GM19328 (cell line): ENCODE results near the gene UGDH.

Experiments
- ATAC-seq: cut with Tn5 transposase; IDR thresholded peaks from one replicate; pipeline ENCODE4 v1.9.1; 2021; ENCODE audit warnings: mild to moderate bottlenecking, moderate library complexity; ENCODE audit not compliant: unreplicated experiment

The UGDH gene

DNA sequence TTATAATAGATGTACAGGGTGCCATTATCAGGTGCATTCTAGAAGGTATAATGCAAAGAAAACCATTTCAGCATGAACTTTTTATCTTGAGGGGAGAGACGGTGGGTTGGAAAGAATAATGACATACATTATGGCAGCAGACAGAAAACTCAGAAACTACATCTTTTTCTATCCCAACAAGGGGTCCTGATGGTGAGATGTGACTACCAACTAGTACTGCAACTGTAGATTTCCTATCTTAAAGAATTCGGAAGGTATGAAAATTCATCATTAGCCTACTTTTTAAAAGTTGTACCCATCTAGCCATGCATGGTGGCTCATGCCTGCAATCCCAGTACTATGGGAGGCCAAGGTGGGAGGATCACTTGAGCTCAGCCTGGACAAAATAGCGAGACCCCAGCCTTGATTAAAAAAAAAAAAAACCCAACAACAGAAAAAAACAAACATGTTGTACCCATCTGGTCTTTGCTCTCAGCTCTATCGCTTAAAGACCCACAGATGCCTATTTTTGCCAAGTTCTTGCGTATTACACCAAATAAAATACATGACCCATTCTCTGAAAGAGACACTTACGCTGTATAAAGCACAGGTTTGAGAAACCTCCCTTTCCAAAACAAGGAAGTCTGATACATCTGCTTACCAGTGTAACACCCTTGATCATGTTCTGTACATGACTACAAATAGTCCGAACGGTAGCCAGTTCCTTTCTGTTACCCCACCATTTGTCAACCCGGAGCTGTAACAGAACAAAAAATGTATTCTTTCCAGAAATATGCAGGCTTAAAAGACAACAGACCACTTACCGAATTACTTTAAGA, 70.1 kb downstream of the UGDH start:
- no peak for ATAC-seq

DNA sequence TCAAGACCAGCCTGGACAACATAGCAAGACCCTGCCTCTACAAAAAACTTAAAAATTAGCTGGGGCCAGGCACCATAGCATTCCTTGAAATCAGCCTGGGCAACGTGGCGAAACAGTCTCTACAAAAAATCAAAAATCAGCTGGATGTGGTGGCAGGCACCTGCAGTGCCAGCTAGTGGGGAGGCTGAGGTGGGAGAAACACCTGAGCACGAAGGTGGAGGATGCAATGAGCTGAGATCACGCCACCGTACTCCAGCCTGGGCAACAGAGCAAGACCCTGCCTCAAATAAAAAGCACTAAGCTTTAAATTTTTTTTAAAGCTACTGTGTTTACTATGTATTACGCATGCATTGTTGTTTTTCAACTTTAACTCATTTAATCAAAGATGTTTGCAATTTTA, 71.8 kb downstream of the UGDH start:
- no peak for ATAC-seq

GRCh38 chr4:39453738-39454137, 73.5 kb downstream of the UGDH start:
- ATAC-seq, result no peak

DNA sequence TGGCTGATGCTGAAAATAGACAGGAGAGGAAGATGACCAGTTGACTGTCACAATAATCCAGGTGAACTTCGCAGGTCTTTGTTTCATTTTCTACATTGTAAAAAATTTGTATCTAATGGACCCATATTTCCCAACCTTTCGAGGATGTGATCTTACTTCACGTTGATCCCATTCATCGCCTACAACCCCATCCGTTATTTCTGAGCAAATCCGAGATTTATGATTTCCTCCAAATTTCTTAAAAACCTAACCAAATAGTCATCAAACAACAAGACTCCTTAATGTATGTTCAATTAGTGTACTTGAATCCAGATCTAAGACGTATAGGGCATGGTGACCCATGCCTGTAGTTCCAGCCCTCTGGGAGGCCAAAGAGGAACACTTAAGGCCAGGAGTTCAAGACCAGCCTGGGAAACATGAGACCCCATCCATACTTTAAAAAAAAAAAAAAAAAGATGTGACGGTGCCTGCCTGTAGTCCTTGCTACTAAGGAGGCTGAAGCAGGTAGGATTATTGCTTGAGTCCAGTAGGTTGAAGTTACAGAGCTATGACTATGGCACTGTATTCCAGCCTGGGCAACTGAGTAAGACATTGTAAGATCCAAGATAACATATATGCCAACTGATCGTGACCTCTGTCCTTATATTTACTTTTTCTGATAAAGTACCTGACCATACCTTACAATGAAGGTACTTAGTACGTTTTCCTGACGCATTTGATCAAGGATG, 74.2 kb downstream of the UGDH start:
- ATAC-seq, result no peak

DNA sequence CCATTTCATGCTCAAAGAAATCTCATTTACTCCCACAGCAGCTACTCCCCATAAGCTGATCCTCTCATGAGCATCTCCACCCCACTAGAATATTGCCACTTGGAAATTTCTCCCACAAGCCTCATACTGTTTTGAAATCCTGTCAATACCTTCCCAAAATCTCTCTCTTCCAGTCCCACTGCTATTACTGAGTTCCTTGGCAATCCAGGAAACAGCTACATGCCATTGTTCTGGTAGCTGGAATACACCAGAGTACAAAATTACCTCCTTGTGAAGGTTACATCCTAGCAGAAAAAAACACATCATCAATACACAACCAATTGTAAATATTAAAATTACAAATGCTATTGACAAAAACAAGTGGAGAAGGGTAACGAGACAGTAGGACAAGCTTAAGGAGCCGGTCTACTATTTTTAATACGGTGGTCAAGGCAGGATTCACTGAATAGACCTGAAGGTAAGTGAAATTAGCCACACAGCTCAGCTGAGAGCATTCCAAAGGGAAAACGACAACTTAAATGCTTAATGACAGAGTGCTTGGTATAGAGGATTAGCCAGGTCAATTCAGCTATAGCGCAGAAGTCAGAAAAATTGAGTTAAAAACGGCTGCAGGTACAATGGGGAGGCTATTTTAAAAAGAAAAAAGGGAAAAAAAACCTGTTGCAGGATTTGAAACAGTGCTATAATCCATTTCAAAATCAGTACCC, 74.9 kb downstream of the UGDH start:
- ATAC-seq, result no peak

DNA sequence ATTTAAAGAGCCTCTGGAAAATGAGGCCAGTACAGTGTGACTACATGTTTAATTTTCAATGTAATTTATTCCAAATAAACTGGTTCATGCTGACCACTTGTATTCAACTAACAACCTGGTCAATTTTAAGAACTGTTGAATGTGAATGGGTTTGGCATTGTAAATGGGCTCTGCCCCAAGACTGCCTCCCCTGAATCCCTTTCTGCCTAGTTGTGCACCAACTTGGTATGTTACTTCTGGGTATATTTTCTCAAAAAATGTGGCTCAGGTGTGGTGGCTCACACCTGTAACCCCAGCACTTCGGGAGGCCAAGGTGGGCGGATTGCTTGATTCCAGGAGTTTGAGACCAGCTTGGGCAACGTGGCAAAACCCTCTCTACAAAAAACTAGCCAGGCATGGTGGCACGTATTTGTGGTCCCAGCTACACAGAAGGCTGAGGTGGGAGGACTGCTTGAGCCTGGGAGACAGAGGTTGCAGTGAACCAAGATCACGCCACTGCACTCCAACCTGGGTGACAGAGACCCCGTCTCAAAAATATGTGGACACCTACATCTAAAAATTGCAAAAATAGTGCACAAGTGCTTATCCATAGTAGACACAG, 75.7 kb downstream of the UGDH start:
- no peak for ATAC-seq

DNA sequence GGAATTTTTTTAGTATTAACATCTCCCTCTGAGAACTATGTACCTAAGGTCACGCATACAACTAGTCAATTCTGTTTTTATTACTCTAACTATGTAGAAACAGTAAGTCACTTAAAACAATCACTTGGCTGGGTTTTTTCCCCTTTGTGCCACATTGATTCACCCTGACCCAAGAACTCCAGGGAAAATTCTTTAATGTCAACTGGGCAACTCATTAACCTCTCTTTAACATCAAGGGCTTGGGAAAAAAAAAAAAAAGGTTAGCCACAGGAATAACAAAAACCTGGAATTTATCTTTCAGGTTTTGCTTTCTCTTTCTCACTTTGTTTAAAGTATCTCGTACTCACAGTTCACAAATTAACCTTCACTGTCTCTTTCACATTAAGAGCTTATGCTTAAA, 76.6 kb downstream of the UGDH start:
- ATAC-seq, result no peak
